Mucosa of descending colon (tissue), 3 donors: ENCODE results near the gene USP13. TPM values are rescaled to one million over a fixed set of nuclear protein-coding genes. Genes with fewer than 3 reads are reported as not detected.
"Not testable (repeated sequence)": the region's sequence is repeated elsewhere in the genome, so short reads cannot be mapped to it uniquely, and the experiment has no call there.

Experiments
- ATAC-seq: fragments of 200-7000 bp; cut with Tn5 transposase; one replicate; pipeline ENCODE4 v1.9.1; 2020; ENCODE audit warnings: mild to moderate bottlenecking, moderate library complexity
- DNase-seq, 3 donors: peaks; one replicate each; pipeline ENCODE4 v3.0.0-alpha.2; 2020
- H3K36me3 ChIP-seq: fragments of 200-600 bp; one replicate; pipeline ENCODE4 v1.8.0; 2021; ENCODE audit warnings: low read depth, mild to moderate bottlenecking
- H3K4me1 ChIP-seq: fragments of 200-600 bp; one replicate; pipeline ENCODE4 v1.8.0; 2021; ENCODE audit warnings: low read depth, mild to moderate bottlenecking
- H3K4me3 ChIP-seq: fragments of 200-600 bp; one replicate; pipeline ENCODE4 v1.8.0; 2021; ENCODE audit warnings: mild to moderate bottlenecking
- H3K9me3 ChIP-seq: fragments of 200-600 bp; one replicate; pipeline ENCODE4 v1.8.0; 2021; ENCODE audit warnings: mild to moderate bottlenecking
- intact Hi-C, 2 donors: fragments of 100-400 bp; cut with DNase I in 1 of 2; cut with micrococcal nuclease in 1 of 2; formaldehyde crosslinking; loops; one replicate each; pipeline versions ENCODE4 v1.11.0 to v1.11.1; 2022; cut with DNase I, micrococcal nuclease
- total RNA-seq, 3 donors: library from RNA; stranded (reverse); fragmentation: NEBNext Ultra II Directional in 2 of 3; extraction: Animal tissue kit (Norgen Biotek cat#: 25700) in 2 of 3; gene quantifications; one replicate each; pipeline versions ENCODE4 v1.2.1 to v1.2.4, GENCODE V29; 2021 to 2023
- TF ChIP-seq, protein P1 (sequence below): fragments of 200-600 bp; IDR thresholded peaks from one replicate; pipeline ENCODE4 v1.8.0; 2022; ENCODE audit warnings: antibody characterized with exemption, mild to moderate bottlenecking
- donor health status: DM: no; HTN: no; CAD: no; lungs with moderate emphysema.
- donor health status: DM: no; HTN: no; CAD: no.
- donor health status: DM: no; HTN: yes; CAD: no.

USP13 gene
- total RNA-seq, 3 donors from 2014 or later: 3.6 to 9.3 (median 5.5) TPM

DNA sequence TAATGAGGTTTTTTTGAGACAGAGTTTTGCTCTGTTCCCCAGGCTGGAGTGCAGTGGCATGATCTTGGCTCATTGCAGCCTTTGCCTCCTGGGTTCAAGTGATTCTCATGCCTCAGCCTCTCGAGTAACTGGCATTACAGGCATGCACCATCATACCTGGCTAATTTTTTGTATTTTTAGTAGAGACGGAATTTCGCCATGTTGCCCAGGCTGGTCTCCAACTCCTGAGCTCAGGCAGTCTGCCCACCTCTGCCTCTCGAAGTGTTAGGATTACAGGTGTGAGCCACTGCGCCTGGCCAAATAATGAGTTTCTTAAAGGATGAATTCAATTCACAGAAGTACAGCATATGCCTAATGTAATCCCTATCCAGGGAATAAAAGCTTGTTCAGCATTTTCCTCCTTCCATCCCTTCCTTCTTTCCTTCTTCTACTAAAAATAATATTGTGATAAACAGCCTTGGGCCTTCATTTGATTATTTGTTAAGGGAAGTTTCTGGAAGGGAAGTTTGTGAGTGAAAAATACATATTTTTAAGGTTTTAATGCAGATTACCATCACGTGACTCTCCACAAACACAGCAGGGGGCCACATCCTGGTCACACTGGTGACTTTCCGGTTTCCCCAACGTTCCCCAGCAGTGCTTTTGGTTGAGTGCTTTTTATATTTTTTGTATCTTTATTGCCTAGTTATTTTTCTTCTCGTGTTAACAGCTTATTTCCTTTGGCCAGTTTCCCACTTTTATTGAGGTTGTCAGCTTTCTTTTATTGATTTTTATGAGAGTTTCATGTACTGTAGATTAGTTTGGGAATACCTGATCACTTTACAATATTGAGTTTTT is 116.8 kb downstream of the USP13 start:
- DNase-seq (peak in 1 of 3 donors; percentile 38), ATAC-seq (peak; percentile 64)
- Histone ChIP-seq H3K36me3 (no peaks in the 10 kb centered on the region), H3K4me3 (no peak overlapping the region), H3K4me1 (peaks cover 12% of the 10 kb centered on the region), H3K9me3 (no peaks in the 10 kb centered on the region)
- TF ChIP-seq, protein P1, sequence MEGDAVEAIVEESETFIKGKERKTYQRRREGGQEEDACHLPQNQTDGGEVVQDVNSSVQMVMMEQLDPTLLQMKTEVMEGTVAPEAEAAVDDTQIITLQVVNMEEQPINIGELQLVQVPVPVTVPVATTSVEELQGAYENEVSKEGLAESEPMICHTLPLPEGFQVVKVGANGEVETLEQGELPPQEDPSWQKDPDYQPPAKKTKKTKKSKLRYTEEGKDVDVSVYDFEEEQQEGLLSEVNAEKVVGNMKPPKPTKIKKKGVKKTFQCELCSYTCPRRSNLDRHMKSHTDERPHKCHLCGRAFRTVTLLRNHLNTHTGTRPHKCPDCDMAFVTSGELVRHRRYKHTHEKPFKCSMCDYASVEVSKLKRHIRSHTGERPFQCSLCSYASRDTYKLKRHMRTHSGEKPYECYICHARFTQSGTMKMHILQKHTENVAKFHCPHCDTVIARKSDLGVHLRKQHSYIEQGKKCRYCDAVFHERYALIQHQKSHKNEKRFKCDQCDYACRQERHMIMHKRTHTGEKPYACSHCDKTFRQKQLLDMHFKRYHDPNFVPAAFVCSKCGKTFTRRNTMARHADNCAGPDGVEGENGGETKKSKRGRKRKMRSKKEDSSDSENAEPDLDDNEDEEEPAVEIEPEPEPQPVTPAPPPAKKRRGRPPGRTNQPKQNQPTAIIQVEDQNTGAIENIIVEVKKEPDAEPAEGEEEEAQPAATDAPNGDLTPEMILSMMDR: no peak
- intact Hi-C loops: no loop called here

DNA sequence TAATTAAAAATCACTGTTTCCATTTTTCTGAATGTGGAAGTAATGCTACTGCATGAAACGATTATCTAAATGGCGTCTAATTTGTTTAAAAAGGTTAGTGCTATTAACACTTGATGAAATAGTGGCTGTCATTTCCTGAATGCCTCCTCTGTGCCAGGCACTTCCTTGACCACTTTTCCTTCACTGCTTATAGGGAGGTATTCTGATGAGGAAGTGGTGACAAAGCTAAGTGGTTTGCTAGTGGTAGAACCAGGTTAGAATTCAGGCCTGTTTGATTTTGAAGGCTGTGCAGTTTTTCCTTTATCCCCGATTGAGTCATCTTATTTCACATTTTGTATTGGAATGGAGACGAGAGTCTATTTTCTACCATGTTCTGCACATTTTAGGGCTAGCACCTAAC is 119.0 kb downstream of the USP13 start:
- Histone ChIP-seq H3K4me3 (no peak overlapping the region), H3K4me1 (peaks cover 12% of the 10 kb centered on the region), H3K36me3 (no peaks in the 10 kb centered on the region), H3K9me3 (peaks cover 2% of the 10 kb centered on the region)
- TF ChIP-seq, protein P1: no peak
- no peak for DNase-seq
- no peak for ATAC-seq
- intact Hi-C loops: no loop called here

DNA sequence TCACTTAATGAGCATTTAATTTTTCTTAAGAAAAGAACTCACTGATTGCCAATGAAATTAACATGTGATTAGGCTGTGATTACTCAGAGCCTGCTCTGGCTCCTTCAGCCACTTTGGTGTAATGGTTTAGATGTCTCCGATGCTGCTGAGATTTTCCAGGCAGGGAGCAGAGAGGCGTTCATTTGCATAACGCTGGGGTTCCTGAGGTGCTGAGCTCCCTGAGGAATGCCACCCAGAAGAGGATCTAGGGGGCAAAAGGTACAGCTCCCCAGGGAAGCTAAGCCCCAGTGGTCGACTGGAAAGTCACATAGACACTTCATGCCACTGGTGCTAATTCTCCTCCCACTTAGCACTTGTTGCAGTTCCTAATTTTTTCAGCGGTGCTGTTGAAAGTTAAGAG is 119.5 kb downstream of the USP13 start:
- Histone ChIP-seq H3K4me1 (peaks cover 12% of the 10 kb centered on the region), H3K36me3 (no peaks in the 10 kb centered on the region), H3K9me3 (peaks cover 2% of the 10 kb centered on the region), H3K4me3 (no peak overlapping the region)
- intact Hi-C loops: no loop called here
- TF ChIP-seq, protein P1: no peak
- no peak for DNase-seq
- ATAC-seq: no peak

DNA sequence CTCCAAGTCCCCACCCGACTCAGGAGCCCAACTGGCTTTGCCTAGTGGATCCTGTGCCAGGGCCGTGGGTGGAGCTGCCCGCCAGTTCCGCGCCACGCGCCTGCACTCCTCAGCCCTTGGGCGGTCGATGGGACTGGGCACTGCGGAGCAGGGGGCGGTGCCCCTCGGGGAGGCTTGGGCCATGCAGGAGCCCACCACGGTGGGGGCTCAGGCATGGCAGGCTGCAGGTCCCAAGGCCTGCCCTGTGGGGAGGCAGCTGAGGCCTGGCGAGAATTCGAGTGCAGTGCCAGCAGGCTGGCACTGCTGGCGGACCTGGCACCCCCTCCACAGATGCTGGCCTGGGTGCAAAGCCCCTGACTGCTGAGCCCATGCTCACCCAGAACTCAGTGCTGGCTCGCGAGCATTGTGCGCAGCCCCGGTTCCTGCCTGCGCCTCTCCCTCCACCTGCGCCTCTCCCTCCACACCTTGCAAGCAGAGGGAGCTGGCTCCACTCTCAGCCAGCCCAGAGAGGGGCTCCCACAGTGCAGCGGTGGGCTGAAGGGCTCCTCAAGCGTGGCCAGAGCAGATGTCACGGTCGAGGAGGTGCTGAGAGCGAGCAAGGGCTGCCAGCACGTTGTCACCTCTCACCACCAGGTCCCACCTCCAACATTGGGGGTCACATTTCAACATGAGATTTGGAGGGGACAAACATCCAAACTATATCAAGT is 122.7 kb downstream of the USP13 start:
- intact Hi-C loops: no loop called here
- no peak overlapping the region for H3K4me3 ChIP-seq
- TF ChIP-seq, protein P1: no peak
- no peaks in the 10 kb centered on the region for H3K36me3 ChIP-seq
- DNase-seq (no peak), ATAC-seq (no peak)
- peaks cover 3% of the 10 kb centered on the region for H3K4me1 ChIP-seq
- H3K9me3 ChIP-seq: peaks cover 2% of the 10 kb centered on the region

DNA sequence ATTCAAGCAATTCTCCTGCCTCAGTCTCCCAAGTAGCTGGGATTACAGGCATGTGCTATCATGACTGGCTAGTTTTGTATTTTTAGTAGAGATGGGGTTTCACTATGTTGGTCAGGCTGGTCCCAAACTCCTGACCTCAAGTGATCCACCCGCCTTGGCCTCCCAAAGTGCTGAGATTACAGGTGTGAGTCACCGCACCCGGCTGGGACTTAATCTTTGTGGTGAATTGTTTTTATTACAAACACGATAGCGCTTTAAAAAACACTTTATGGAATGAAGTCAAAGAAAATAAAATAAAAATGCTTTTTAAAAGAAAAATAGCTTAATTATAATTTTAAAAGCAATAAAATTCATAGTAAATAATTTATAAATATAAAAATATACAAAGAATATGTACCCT is 130.0 kb downstream of the USP13 start:
- H3K9me3 ChIP-seq, ATAC-seq, intact Hi-C loops: not testable (repeated sequence)

DNA sequence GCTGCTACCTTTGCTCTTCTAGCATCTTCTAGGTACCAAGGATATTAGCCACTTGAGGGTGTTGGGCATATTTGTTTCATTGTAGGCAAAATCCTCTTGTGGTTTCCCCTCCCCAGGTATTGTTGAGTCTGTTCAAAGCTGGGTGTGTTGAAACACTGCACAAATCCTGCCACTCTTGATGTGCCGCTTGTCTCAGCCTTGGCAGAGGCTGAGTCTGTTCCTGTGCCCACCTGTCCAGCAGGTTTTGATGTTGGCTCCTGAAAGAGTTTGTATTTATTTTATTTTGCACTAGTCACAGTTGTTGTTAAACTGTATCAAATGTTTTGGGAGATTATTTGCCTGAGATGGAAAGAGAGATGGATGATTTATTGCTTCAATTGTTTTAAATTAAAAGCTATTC is 136.2 kb downstream of the USP13 start:
- intact Hi-C loops: no loop called here
- ATAC-seq (no peak), DNase-seq (no peak)
- TF ChIP-seq, protein P1: no peak
- Histone ChIP-seq H3K4me1 (no peaks in the 10 kb centered on the region), H3K36me3 (no peaks in the 10 kb centered on the region), H3K4me3 (no peak overlapping the region), H3K9me3 (no peaks in the 10 kb centered on the region)

More for the DNA sequence above, 130.0 kb downstream of the USP13 start:
- DNase-seq, H3K36me3 ChIP-seq, H3K4me3 ChIP-seq, H3K4me1 ChIP-seq: not testable (repeated sequence)
